ENCODE data around the gene GPM6B. TPM values are rescaled to one million over a fixed set of nuclear protein-coding genes. Genes with fewer than 3 reads are reported as not detected.

GPM6B gene, protein sequence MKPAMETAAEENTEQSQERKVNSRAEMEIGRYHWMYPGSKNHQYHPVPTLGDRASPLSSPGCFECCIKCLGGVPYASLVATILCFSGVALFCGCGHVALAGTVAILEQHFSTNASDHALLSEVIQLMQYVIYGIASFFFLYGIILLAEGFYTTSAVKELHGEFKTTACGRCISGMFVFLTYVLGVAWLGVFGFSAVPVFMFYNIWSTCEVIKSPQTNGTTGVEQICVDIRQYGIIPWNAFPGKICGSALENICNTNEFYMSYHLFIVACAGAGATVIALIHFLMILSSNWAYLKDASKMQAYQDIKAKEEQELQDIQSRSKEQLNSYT
- 1 to 10 TPM; 6.4 to 7.1 TPM for total RNA-seq
- long read RNA-seq, transcript GPM6B-205 (7 exons, 3,957 nt), result major isoform, 8 of 16 reads
- long read RNA-seq, partial matches to known transcripts, result 4 of 16 reads
- long read RNA-seq, other reads (novel, unspliced or antisense), result 2 of 16 reads

DNA sequence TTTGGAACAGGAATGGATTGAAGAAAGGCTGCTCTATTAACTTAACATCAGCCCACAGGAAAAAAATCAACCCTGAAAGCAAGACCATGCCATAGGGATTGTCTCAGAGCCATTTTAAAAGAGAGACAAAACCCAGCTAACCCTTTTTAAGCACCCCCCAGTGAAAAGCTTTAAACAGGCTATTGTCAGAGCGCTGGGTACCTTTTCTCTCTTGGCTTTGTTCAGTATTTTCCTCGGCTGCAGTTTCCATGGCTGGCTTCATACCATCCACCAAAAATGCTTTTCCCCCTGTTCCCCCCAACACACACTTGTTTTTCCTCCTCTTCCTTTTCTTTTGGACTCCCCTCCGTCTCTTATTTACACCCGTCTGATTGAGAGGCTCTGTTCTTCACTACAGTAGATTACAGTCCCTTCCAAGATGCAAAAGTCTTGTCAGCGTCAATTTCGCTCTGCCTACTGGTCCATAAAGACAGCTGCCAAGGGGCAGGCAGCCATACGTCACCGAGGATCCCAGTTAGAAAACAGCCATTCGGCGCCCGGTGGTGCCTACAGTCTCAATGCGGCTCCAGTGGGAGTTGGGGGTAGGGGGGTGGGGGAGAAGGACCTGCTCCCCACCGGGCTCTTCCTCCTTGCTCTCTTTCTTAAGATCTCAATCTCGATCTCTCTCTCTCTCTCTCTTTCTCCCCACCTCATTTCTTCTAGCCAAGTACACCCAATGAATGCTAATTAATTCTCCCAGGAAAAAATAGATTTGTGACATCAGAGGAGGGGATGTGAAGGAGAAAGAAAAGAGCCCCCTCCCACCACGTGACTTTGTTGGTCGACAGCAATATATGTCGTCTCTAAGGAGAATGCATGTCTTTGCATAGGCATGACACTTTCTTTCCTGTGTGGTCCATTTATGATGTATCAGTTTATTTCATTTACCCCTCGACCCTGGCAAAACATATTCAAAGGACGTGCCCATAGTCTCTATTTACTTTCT is at the start of gene GPM6B:
GPM6B (minus strand) TSS at position 451 of the 985 bp plus-strand sequence; CDS start at position 262, 189 bp downstream.
- intact Hi-C loops (cut with DNase I), result no loop called here
- ATAC-seq (no peak), DNase-seq (no peak)

DNA sequence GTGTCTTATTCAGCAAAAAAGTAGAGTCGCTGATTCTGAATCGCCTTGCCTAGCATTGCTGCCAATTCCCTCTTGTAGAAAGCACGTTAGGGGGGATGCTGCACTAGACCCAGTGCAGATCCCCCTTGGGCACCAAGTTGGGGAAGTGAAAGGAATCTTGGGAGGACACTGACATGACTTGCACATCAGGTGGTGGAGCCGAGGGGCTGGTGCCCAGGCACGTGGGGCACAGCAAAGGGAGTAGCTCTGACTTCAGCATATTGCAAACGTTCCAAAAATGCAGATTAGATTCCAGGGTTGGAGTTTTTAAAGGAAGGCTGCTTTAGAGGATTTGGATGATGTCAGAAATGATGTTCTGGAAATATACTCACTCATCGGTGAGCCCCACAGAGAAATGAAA is 47.4 kb upstream of the GPM6B start:
- DNase-seq (no peak), ATAC-seq (peak in 1 of 2 donors; percentile 37)
- intact Hi-C loops (cut with DNase I), result no loop called here

DNA sequence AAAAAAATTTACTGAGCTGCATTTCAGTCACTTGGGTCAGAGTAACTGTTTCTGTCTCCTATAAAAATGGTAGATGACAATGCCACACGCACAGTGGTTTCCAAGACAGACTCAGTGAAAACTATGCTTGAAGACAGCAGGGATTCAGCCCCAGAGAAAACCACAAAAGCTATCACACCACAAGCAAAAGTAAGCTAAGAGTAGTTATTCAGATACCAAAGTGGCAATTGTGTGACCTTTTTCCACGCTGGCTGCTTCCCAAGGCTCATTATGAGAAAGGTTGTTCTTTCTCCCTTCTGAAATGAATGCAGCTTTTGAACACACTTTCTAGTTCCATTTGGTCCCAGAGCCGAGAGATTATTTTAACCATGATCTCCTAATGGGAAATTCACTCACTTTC is 46.4 kb upstream of the GPM6B start:
- DNase-seq (no peak), ATAC-seq (no peak)
- intact Hi-C loops (cut with DNase I), result no loop called here

DNA sequence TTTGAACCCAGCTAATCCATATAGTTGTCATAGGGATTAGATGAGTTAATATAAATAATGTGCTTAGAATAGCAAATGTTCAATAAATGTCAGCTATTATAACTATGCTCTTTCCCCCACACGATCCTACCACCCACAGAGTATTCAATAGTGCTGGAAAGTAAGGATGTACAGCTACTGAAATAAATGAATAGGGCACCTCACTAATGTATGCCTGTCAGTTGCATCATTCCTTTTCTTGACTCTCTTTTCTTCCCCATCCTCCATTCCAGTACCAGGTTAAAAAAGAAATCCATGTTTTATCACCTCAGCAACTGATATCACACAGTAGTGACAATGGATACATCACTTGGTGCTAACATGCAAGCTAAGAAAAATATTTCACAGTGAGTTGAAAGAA is 42.8 kb upstream of the GPM6B start:
- DNase-seq (no peak), ATAC-seq (no peak)
- intact Hi-C loops (cut with DNase I), result no loop called here

DNA sequence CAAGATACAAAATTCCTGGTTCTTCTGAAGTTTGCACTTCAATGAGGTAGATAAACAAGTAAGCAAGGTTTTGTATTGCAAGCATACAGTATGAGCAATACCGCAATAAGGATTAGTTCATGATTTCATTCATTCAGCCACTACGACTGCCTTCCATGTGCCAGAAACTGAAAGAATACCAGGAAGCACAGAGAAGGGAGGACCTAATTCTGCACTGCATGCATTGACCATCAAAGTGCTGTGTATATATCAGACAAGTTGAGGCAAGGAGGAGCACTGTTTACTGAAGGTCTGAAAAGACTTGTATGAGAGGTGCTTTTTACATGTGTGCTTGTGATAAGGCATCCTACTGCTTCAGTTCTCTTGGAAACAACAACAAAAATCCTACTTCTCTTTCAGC is 40.9 kb upstream of the GPM6B start:
- DNase-seq, result no peak
- ATAC-seq, result no peak
- intact Hi-C loops (cut with DNase I), result no loop called here

DNA sequence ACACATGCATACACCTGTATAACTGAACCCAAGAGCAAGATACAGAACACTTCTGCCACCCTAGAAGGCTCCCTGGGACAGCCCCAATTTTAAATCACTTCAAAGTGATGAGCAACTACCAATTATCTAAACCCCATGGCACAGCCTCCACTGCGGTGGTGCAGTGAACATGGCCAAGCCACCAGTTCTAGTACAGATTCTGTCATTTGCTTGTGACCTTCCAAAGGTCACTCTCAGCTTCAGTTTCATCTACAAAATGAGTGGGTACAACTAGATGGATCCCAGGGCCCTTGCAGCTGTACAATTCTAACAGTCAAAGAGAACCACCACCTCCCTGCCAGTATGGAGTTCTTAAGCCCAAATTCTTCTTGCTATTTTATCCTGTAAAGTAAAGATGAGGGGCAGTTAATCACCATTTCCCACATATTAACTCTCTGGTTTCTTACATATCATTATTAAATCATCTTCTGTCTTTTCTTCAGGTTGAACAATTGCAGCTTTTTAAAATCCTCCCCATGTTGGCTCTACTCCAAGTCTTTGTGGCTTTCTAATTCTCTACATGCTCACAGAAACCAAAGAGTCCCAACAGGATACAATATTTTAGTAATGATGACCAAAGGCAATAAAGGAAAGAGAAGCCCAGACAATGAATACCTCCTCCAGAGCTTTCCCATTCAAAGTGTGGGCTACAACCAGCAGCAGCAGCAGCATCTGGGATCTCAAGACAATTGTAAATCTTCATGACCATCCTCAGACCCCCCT is 39.0 kb upstream of the GPM6B start:
- DNase-seq (no peak), ATAC-seq (no peak)
- intact Hi-C loops (cut with DNase I), result no loop called here

DNA sequence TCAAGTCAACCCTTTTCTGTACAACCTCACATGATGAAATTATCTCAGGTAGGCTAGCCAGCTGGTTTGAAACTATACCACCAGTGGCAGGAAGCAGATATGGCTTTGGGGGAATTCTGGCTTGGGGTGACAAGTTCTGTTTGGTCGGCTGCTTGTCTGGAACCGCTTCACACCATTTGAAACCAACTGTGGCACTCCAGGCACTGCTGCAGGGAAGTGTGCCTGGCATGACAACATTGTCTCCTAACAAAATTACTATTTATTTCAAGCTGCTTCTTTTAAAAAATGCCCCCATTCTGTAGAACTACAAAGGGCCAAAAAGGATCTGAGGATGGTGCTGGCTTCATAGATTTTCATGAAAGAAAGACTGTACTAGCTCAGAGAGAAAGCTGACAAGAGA is 37.1 kb upstream of the GPM6B start:
- DNase-seq (no peak), ATAC-seq (no peak)
- intact Hi-C loops (cut with DNase I), result no loop called here

DNA sequence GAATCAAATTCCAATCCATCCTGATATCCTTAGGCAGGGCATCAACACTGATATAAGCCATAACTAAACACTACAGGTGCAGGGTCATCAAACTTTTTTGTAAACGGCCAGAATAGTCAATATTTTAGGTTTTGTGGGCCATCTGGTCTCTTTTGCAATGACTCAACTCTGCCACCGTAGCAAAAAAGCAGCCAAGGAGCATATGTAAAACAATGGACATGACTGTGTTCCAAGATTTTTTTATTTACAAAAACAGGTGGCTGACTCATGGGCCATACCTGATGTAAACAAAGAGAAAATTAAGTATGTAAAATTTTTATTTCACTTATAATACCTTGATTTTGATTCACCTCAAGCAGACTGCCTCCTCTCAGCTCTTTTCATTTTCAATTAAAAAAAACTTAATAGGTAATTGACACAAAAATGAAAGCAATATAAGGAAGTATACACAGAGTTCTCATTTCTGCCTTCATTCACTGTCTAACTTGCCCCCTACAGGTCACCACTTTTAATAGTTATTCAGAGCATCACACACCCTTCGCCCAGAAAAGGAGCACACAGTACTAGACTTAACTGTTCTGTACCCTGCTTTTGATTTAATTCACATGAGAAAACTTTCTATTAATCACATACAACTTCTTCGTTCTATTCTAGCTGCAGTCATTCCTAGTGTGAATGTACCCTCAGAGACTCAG is 35.3 kb upstream of the GPM6B start:
- DNase-seq (no peak), ATAC-seq (no peak)
- intact Hi-C loops (cut with DNase I), result no loop called here

DNA sequence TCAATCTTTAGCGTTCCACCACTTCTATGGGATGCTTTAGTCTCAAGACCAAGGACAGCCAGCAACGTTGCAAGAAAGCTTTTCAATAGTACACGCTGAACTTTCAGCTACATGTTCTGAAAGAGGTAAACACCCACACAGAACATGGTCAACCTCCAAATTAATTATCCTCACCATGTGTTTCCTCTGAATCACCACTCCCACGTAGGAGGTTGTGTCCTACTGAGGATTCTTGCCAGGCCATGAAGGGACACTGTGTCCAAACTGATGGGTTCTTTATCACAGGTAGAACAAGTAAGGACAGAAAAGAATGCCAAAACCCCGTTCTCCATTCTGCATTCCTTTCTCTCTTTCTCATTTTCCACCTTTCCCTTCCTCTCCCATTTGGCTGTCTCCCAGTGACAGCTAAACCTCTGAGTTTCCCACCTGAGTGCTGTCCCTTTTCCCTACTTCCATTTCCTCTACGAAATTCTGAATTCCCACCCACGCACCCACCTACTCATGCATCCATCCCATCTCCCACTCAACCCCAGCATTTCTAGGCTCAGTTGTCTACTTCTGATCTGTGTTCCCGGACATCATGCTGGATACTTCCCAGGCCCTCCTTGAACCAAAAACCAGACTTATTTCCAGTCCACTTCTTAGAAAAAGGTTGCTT is 29.0 kb upstream of the GPM6B start:
- intact Hi-C loops (cut with DNase I), result no loop called here
- no peak for DNase-seq
- ATAC-seq, result no peak

DNA sequence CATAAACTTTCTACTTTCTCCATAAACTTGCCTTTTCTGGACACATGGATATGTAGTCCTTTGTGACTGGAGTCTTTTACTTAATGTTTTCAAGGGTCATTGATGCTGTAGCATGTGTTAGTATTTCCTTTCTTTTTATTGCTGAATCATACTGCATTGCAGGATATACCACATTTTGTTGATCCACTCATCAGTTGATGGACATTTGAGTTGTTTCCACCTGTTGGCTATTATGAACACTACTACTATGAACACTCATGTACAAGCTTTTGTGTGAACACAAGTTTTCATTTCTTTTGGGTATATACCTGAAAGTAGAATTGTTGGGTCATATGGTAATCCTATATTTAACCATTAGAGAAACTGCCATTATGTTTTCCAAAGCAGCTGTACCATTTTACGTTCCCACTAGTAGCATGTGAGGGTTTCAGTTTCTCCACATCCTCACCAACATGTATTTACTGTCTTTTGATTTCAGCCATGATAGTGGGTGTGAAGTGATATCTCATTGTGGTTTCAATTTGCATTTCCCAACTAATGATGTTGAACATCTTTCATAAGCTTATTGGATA is 26.3 kb upstream of the GPM6B start:
- intact Hi-C loops (cut with DNase I), result no loop called here
- no peak for ATAC-seq
- DNase-seq, result no peak

DNA sequence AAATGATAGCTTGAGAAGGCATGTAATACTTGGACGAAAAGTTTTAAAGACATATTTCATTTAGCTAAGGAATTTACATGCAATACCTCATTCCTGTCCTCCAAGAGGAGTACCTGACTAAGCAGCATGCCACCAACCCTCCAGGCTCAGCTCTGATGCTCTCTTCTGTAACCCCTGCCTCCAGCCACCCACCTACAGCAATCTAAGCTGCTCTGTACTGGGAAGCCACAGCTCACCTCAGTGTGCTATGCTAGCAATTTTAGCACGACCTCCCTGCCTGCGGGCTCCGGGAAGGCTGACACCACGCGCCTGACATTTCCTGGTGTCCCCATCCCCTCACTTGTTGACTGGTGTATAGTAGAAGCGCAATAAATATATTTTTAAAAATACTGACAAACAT is 23.2 kb upstream of the GPM6B start:
- no peak for ATAC-seq
- no peak for DNase-seq
- intact Hi-C loops (cut with DNase I), result no loop called here

DNA sequence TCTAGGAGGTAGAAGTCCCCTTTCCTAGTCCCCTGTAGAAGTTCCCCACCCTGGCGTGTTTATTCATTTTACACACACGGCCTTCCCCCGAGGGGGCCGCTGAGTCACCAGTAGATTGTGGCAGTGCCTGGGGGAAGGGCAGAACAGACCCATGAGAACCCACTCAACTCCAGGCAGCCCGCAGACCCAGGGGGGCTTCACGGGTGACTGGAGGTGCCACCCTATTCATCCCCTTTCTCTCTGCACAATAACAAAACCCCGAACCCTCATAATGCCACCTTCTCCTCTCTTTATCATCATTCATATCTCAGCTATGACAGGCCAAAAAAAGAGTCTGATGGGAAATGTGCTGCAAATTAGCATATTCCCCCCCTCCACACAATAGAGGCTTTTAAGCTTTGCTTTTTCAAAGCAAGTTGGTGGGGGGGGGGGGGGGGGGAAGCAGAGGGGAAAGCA is 20.4 kb upstream of the GPM6B start:
- ATAC-seq (no peak), DNase-seq (no peak)
- intact Hi-C loops (cut with DNase I), result no loop called here

DNA sequence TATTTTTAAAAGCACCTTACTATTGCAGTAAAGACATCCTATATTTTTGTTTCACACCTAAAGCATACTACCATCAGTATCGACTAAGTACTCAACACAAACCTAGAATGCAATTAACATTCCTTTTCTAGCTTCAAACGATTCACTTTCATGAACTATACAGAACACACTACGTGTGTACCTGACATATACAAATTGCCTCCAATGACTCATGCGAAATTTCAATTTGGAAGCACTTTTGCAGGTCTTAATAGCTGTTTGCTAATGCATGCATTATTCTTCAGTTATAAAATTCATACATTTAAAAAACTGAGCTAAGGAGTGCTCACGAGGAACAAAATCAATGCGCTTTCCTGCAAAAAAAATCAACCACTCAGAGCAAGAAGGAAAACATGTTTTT is 19.7 kb upstream of the GPM6B start:
- no peak for ATAC-seq
- DNase-seq, result no peak
- intact Hi-C loops (cut with DNase I), result no loop called here

DNA sequence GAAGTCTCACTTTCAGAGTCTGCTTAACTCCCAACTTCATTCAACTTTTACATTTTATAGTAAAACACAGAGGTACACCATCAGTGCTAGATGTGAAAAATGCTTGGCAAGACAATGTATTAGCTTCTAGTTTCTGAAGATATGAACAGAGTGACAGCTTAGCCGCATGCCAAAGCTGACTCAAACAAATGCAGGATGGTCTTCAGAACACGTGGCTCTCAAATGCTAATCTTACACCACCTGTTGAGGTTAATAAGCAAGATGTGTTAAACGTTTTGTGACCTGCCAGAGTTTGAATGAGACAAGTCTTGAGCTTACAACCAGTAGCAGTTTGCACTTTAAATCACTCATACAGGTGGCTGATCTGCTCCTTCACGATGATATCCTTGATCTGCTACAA is 18.9 kb upstream of the GPM6B start:
- DNase-seq (no peak), ATAC-seq (no peak)
- intact Hi-C loops (cut with DNase I), result no loop called here

DNA sequence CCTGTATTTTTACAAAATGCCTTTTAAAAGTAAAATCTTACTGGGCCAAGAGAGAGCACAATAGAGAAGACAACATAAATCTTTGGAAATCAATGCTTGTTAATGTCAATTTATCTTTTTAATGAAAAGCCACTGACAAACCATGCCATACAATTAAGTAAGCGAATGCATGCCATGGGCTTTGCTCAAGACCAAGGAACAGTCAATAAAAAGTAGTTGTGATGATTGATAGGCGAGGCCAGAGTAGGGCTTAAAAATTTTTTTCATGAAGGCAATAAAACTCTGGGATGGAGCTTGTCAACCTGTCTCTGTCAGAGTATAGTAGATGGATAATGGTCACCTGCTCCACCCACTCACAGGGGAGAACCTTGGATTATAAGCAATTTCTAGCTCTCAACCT is 17.5 kb upstream of the GPM6B start:
- no peak for DNase-seq
- intact Hi-C loops (cut with DNase I), result no loop called here
- no peak for ATAC-seq

DNA sequence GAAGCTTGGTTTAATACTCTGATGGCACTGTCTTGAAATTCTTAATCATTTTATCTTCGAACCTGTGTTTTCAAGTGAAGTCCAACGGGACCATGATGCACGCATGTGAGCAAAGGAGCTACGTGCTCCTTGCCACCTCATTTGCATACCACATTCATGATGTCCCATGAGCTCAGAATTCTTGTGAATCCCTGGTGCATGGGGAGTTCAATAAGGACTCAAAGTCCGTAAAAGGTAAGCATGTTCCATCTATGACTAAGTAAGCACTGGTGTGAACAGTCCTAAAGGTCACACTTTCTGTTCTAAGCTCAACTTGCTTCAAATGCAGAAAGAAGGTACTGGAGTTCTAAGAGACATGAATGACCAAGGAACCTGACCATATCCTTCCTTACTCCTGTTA is 13.1 kb upstream of the GPM6B start:
- intact Hi-C loops (cut with DNase I), result no loop called here
- ATAC-seq, result no peak
- no peak for DNase-seq

DNA sequence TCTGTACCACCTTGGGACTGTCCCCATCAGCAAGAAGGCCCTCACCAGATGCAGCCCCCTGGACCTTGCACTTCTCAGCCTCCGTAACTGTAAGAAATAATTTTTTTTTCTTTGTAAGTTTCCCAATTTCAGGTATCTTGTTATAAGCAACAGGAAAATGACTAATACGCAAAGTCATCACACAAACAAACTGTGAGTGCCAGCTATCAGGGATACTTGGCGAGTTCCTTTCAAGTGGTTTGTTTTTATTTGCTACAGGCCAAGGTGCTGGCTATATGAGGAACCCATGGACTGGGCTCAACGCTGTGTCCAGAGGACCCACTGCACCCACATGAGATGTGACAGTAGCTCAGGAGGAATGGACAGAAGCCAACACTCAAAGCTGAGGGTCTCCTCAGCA is 11.5 kb upstream of the GPM6B start:
- intact Hi-C loops (cut with DNase I), result no loop called here
- ATAC-seq, result no peak
- no peak for DNase-seq
